Gastroesophageal sphincter (tissue), 3 donors: Measurements from ENCODE around the gene NPHP4.

ENCODE experiments used
- POLR2A ChIP-seq, 2 donors: fragments of 450-650 bp; IDR thresholded peaks; one replicate each; pipeline ENCODE4 v1.6.1; 2017; ENCODE audit warnings: antibody characterized with exemption in 2 of 2, mild to moderate bottlenecking in 2 of 2, moderate library complexity in 1 of 2
- TF ChIP-seq, protein P1 (sequence below), 4 experiments: fragments of 200-600 bp in 2 of 4; fragments of 450-650 bp in 2 of 4; sonication (generic) in 1 of 4; IDR thresholded peaks; one replicate each; pipeline ENCODE4 v1.5.1; 2017 to 2019; ENCODE audit warnings: antibody characterized with exemption in 4 of 4, mild to moderate bottlenecking in 2 of 4, moderate library complexity in 2 of 4

DNA sequence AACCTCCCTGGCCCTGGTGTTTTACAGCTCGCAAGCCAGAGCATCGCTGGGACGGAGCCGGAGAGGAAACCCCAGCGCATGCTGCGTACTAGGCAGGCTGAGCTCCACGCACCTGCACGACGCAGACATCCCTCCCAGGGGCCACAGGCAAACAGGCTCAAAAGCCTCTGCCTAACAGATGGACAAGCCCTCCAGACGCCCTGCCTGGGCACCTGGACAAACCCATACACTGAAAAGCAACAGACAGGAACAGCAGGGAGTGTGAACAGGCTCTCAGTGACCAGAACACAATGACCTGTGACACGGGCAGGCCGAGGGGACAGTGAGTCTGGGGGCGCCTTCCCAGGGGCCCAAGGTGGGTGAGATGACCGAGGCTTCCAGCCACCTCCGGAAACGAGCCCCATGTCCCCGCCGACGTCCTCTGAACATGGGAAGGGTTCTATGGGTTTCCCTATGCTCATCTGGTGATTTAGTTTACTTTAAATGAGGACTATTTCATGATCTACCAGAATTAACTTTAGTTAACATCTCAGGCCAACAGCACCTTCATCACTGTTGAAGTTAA, 40.3 kb downstream of the NPHP4 start:
- TF ChIP-seq, protein P1, sequence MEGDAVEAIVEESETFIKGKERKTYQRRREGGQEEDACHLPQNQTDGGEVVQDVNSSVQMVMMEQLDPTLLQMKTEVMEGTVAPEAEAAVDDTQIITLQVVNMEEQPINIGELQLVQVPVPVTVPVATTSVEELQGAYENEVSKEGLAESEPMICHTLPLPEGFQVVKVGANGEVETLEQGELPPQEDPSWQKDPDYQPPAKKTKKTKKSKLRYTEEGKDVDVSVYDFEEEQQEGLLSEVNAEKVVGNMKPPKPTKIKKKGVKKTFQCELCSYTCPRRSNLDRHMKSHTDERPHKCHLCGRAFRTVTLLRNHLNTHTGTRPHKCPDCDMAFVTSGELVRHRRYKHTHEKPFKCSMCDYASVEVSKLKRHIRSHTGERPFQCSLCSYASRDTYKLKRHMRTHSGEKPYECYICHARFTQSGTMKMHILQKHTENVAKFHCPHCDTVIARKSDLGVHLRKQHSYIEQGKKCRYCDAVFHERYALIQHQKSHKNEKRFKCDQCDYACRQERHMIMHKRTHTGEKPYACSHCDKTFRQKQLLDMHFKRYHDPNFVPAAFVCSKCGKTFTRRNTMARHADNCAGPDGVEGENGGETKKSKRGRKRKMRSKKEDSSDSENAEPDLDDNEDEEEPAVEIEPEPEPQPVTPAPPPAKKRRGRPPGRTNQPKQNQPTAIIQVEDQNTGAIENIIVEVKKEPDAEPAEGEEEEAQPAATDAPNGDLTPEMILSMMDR (IDR thresholded peaks at IDR 0.05): no peak
- TF ChIP-seq POLR2A (IDR thresholded peaks at IDR 0.05): no peak
